Esophagus squamous epithelium (tissue), 5 donors: ENCODE results near the gene B4GAT1. TPM values are rescaled to one million over a fixed set of nuclear protein-coding genes. Genes with fewer than 3 reads are reported as not detected.
A peak's percentile ranks its signal among the peaks of the same experiment; 100 is the strongest.

Experiments used
- DNase-seq: peaks from one replicate; lab custom pipeline; 2025; lab: John Stamatoyannopoulos, UW
- H3K27ac ChIP-seq, 4 donors: fragments of 200-600 bp; sonication (generic); one replicate each; pipeline ENCODE4 v1.5.1; 2016 to 2019; ENCODE audit warnings: mild to moderate bottlenecking in 1 of 4
- H3K27me3 ChIP-seq, 4 donors: fragments of 200-600 bp; sonication (generic); 1 replicate in 3 of 4; 2 replicates in 1 of 4; pipeline versions ENCODE4 v1.5.1 to v1.6.0; 2017 to 2021; ENCODE audit warnings: antibody characterized with exemption in 1 of 4
- H3K36me3 ChIP-seq, 3 donors: fragments of 200-600 bp; sonication (generic); one replicate each; pipeline ENCODE4 v1.5.1; 2016 to 2019
- H3K4me1 ChIP-seq, 3 donors: fragments of 200-600 bp; sonication (generic); one replicate each; pipeline ENCODE4 v1.5.1; 2017 to 2019
- H3K4me3 ChIP-seq, 4 donors: fragments of 200-600 bp; sonication (generic); 1 replicate in 3 of 4; 2 replicates in 1 of 4; pipeline ENCODE4 v1.5.1; 2016 to 2019; ENCODE audit warnings: mild to moderate bottlenecking in 2 of 4, moderate library complexity in 1 of 4
- H3K9me3 ChIP-seq, 3 donors: fragments of 200-600 bp; sonication (generic); one replicate each; pipeline ENCODE4 v1.5.1; 2016 to 2019
- CTCF ChIP-seq, 6 experiments: fragments of 450-650 bp in 4 of 6; fragments of 200-600 bp in 2 of 6; sonication (generic) in 2 of 6; IDR thresholded peaks; one replicate each; pipeline ENCODE4 v1.5.1; 2016 to 2019; ENCODE audit warnings: antibody characterized with exemption in 6 of 6, mild to moderate bottlenecking in 4 of 6, moderate library complexity in 4 of 6
- POLR2A ChIP-seq, 4 donors: fragments of 450-650 bp; IDR thresholded peaks; one replicate each; pipeline ENCODE4 v1.6.1; 2017; ENCODE audit warnings: antibody characterized with exemption in 4 of 4, mild to moderate bottlenecking in 4 of 4, moderate library complexity in 3 of 4
- WGBS, 2 donors: methylation state at CpG; one replicate each; pipeline ENCODE4 v1.1.5; 2018; 5-methylcytosine and 5-hydroxymethylcytosine counted together
- intact Hi-C: fragments of 100-400 bp; cut with DNase I; formaldehyde crosslinking; loops from one replicate; pipeline ENCODE4 v1.15.0; 2022
- total RNA-seq, 4 donors: library from RNA; depleted of rRNA; stranded (reverse); fragments of >200 nt; gene quantifications; one replicate each; pipeline ENCODE4 v1.1.0, GENCODE V29; 2016
- donor health status: DM: yes; HTN: yes; CAD: no.

Gene B4GAT1
- total RNA-seq, 4 donors from 2014 or later: 6.8 to 24.0 (median 11.3) TPM

- intact Hi-C loops: no loop called here
- TF ChIP-seq CTCF (IDR thresholded peaks at IDR 0.05) (no peak), POLR2A (IDR thresholded peaks at IDR 0.05) (no peak)
- peaks cover 51 to 72% (median 56%) of the 10 kb centered on the region in 3 donors for H3K4me1 ChIP-seq
- WGBS, 2 donors: 91 to 92% methylated on average over 12 to 20 of the region's 21 CpGs
- no peaks in the 10 kb centered on the region for H3K9me3 ChIP-seq
- DNase-seq: no peak
- no peak overlapping the region for H3K27ac ChIP-seq
- H3K27me3 ChIP-seq: no peaks in the 10 kb centered on the region
- no peak overlapping the region for H3K4me3 ChIP-seq
- H3K36me3 ChIP-seq: peaks cover 0 to 58% (median 29%) of the 10 kb centered on the region in 3 donors
Observed at GRCh38 chr11:66341502-66342126, 5.8 kb downstream of the B4GAT1 start.

GRCh38 chr11:66340596-66341501 is 6.6 kb downstream of the B4GAT1 start:
- no peak for TF ChIP-seq POLR2A (IDR thresholded peaks at IDR 0.05)
- TF ChIP-seq CTCF (IDR thresholded peaks at IDR 0.05): no peak
- WGBS, 2 donors: 86 to 89% methylated on average over 20 to 22 of the region's 28 CpGs
- H3K9me3 ChIP-seq: no peaks in the 10 kb centered on the region
- DNase-seq: no peak
- no peaks in the 10 kb centered on the region for H3K27me3 ChIP-seq
- H3K4me3 ChIP-seq: no peak overlapping the region
- H3K27ac ChIP-seq: no peak overlapping the region
- peaks cover 0 to 58% (median 29%) of the 10 kb centered on the region in 3 donors for H3K36me3 ChIP-seq
- H3K4me1 ChIP-seq: peaks cover 51 to 72% (median 54%) of the 10 kb centered on the region in 3 donors
- intact Hi-C loops: no loop called here

- H3K4me3 ChIP-seq: no peak overlapping the region
- 66 to 72% methylated on average over 9 to 12 of the region's 14 CpGs for WGBS, 2 donors
- H3K27me3 ChIP-seq: no peaks in the 10 kb centered on the region
- no peak for DNase-seq
- peaks cover 0 to 58% (median 29%) of the 10 kb centered on the region in 3 donors for H3K36me3 ChIP-seq
- intact Hi-C loops: no loop called here
- H3K27ac ChIP-seq: peak overlapping the region in 3 of 4 donors; percentile 67 to 94 (median 87)
- peaks cover 52 to 73% (median 56%) of the 10 kb centered on the region in 3 donors for H3K4me1 ChIP-seq
- TF ChIP-seq CTCF (IDR thresholded peaks at IDR 0.05) (no peak), POLR2A (IDR thresholded peaks at IDR 0.05) (no peak)
- H3K9me3 ChIP-seq: no peaks in the 10 kb centered on the region
Observed at GRCh38 chr11:66339686-66340483, 7.5 kb downstream of the B4GAT1 start.

GRCh38 chr11:66339162-66339675 is 8.2 kb downstream of the B4GAT1 start:
- no peak for DNase-seq
- TF ChIP-seq POLR2A (IDR thresholded peaks at IDR 0.05) (no peak), CTCF (IDR thresholded peaks at IDR 0.05) (no peak)
- peaks cover 0 to 58% (median 29%) of the 10 kb centered on the region in 3 donors for H3K36me3 ChIP-seq

More at GRCh38 chr11:66339162-66339675, 8.2 kb downstream of the B4GAT1 start:
- Histone ChIP-seq H3K27me3 (no peaks in the 10 kb centered on the region), H3K9me3 (no peaks in the 10 kb centered on the region), H3K27ac (peak overlapping the region; percentile 86 to 94 (median 88)), H3K4me3 (no peak overlapping the region), H3K4me1 (peaks cover 54 to 75% (median 59%) of the 10 kb centered on the region in 3 donors)
- intact Hi-C loops: no loop called here
- 47 to 55% methylated on average over 2 to 6 of the region's 6 CpGs for WGBS, 2 donors
